T-helper 1 cell treated with Interleukin-12 subunit alpha and Interleukin-12 subunit beta and Interleukin-4 antibody, amounts not matched to agents 30 ng/mL and 1 ng/mL, for 36 hours (primary cell): Measurements from ENCODE around the gene PPAT. TPM values are rescaled to one million over a fixed set of nuclear protein-coding genes. Genes with fewer than 3 reads are reported as not detected.
"Not testable (repeated sequence)": the region's sequence is repeated elsewhere in the genome, so short reads cannot be mapped to it uniquely, and the experiment has no call there.

ENCODE experiments used
- intact Hi-C: fragments of 100-400 bp; cut with micrococcal nuclease; formaldehyde crosslinking; loops from one replicate; pipeline ENCODE4 v1.15.1; 2024
- total RNA-seq: library from RNA; stranded (reverse); gene quantifications from 2 replicates; pipeline ENCODE4 v1.2.3, GENCODE V29; 2022

PPAT gene
- 26.4 and 29.3 TPM in 2 replicates for total RNA-seq

- intact Hi-C loops = loop anchor here (1.0 to 2.0 kb wide), 9 partner anchors 32 to 1041 kb away; partner anchors contain the start of genes AASDH, CEP135, EXOC1 and REST
These were observed at the start of gene PPAT for GRCh38 chr4:56435140-56435926. Gene PPAT (minus strand): TSS chr4:56435615. CDS start chr4:56435477, 138 bp downstream.

- intact Hi-C loops = no loop called here
These were observed 45.3 kb upstream of the PPAT start for GRCh38 chr4:56480691-56481090.

- intact Hi-C loops = no loop called here
These were observed 41.8 kb upstream of the PPAT start for GRCh38 chr4:56477192-56477702.

GRCh38 chr4:56475917-56476316 lies 40.5 kb upstream of the PPAT start:
- intact Hi-C loops = no loop called here

- intact Hi-C loops = loop anchor here (2.0 kb wide), 2 partner anchors 17 to 185 kb away; no protein-coding TSS in a partner anchor
These were observed 34.2 kb upstream of the PPAT start for GRCh38 chr4:56469489-56470210.

- intact Hi-C loops = loop anchor here (1.0 to 2.0 kb wide), 2 partner anchors 187 to 509 kb away; partner anchors contain the start of gene NOA1
These were observed 32.6 kb upstream of the PPAT start for GRCh38 chr4:56468097-56468422.

- intact Hi-C loops = loop anchor here (1.0 to 2.0 kb wide), 13 partner anchors 32 to 920 kb away; partner anchors contain the start of genes AASDH, EXOC1, NOA1 and PPAT
These were observed 32.1 kb upstream of the PPAT start, which contains the start of gene SRP72 for GRCh38 chr4:56467284-56468096. Gene SRP72 (plus strand): TSS chr4:56467617. CDS start chr4:56467636, 19 bp downstream.

GRCh38 chr4:56466910-56467283 lies 31.5 kb upstream of the PPAT start:
- intact Hi-C loops = loop anchor here (1.0 kb wide), 11 partner anchors 32 to 920 kb away; partner anchors contain the start of genes AASDH, EXOC1 and PPAT

GRCh38 chr4:56466296-56466761 lies 30.9 kb upstream of the PPAT start:
- intact Hi-C loops = not testable (repeated sequence)

- intact Hi-C loops = no loop called here
These were observed 30.3 kb upstream of the PPAT start for GRCh38 chr4:56465599-56466295.

- intact Hi-C loops = no loop called here
These were observed 29.2 kb upstream of the PPAT start for GRCh38 chr4:56464581-56464980.

- intact Hi-C loops = no loop called here
These were observed 28.3 kb upstream of the PPAT start for GRCh38 chr4:56463711-56464110.

- intact Hi-C loops = no loop called here
These were observed 26.7 kb upstream of the PPAT start for GRCh38 chr4:56462157-56462556.

GRCh38 chr4:56460085-56460484 lies 24.7 kb upstream of the PPAT start:
- intact Hi-C loops = no loop called here

- intact Hi-C loops = no loop called here
These were observed 14.9 kb upstream of the PPAT start for GRCh38 chr4:56450342-56450741.

GRCh38 chr4:56449475-56449874 lies 14.1 kb upstream of the PPAT start:
- intact Hi-C loops = not testable (repeated sequence)

- intact Hi-C loops = loop anchor here (1.0 kb wide), 1 partner anchor 8 kb away; no protein-coding TSS in a partner anchor
These were observed 12.9 kb upstream of the PPAT start for GRCh38 chr4:56448301-56448700.

- intact Hi-C loops = loop anchor here (1.0 kb wide), 1 partner anchor 8 kb away; no protein-coding TSS in a partner anchor
These were observed 10.3 kb upstream of the PPAT start for GRCh38 chr4:56445699-56446098.

- intact Hi-C loops = loop anchor here (1.0 kb wide), 1 partner anchor 7 kb away; no protein-coding TSS in a partner anchor
These were observed 9.3 kb upstream of the PPAT start for GRCh38 chr4:56444719-56445118.

GRCh38 chr4:56440983-56441382 lies 5.6 kb upstream of the PPAT start:
- intact Hi-C loops = loop anchor here (1.0 kb wide), 1 partner anchor 7 kb away; no protein-coding TSS in a partner anchor
